ENCODE data around the gene ARSD. TPM values are rescaled to one million over a fixed set of nuclear protein-coding genes. Genes with fewer than 3 reads are reported as not detected.

Gene ARSD
- total RNA-seq, 2 donors from 2014 or later, result 13.2 to 25.3 TPM

DNA sequence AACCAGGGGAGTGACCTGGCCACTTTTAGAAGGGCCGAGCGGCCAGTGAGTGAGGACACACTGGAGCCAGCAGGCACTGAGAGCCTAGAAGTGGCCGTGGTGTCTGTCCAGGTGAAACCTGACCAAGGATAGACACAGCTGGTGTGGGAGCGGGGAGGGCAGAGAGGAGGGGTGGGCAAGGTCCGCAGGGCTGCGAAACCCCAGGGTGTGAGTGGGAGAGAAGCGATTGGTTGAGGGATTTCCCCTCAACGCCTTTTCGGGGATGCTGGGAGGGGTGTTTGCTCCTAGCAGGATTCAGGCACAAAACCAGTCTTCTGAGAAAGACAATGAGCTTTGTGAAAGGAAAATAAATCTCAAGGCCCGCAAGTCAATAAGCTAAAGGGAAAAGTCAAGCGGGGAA lies 33.2 kb upstream of the ARSD start:
- DNase-seq (ENCODE audit: low spot score) (no peak), ATAC-seq (ENCODE audit: insufficient number of reproducible peaks, low FRiP score, low read depth) (no peak)
- no peaks in the 10 kb centered on the region for H3K36me3 ChIP-seq
- no peak overlapping the region for H3K27ac ChIP-seq
- TF ChIP-seq, protein P1, sequence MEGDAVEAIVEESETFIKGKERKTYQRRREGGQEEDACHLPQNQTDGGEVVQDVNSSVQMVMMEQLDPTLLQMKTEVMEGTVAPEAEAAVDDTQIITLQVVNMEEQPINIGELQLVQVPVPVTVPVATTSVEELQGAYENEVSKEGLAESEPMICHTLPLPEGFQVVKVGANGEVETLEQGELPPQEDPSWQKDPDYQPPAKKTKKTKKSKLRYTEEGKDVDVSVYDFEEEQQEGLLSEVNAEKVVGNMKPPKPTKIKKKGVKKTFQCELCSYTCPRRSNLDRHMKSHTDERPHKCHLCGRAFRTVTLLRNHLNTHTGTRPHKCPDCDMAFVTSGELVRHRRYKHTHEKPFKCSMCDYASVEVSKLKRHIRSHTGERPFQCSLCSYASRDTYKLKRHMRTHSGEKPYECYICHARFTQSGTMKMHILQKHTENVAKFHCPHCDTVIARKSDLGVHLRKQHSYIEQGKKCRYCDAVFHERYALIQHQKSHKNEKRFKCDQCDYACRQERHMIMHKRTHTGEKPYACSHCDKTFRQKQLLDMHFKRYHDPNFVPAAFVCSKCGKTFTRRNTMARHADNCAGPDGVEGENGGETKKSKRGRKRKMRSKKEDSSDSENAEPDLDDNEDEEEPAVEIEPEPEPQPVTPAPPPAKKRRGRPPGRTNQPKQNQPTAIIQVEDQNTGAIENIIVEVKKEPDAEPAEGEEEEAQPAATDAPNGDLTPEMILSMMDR (IDR thresholded peaks at IDR 0.05), result no peak
- H3K4me1 ChIP-seq (ENCODE audit: control insufficient read depth in 1 of 2, low read depth in 2 of 2), result no peaks in the 10 kb centered on the region
- H3K27me3 ChIP-seq (replicated peaks; ENCODE audit: insufficient read depth), result no peaks in the 10 kb centered on the region
- H3K4me3 ChIP-seq, result no peak overlapping the region
- no peaks in the 10 kb centered on the region for H3K9me3 ChIP-seq

GRCh38 chrX:2960861-2961515 lies 31.8 kb upstream of the ARSD start:
- Histone ChIP-seq H3K4me3 (no peak overlapping the region), H3K27me3 (replicated peaks; ENCODE audit: insufficient read depth) (no peaks in the 10 kb centered on the region), H3K9me3 (no peaks in the 10 kb centered on the region), H3K27ac (no peak overlapping the region), H3K4me1 (ENCODE audit: control insufficient read depth in 1 of 2, low read depth in 2 of 2) (no peaks in the 10 kb centered on the region), H3K36me3 (no peaks in the 10 kb centered on the region)
- no peak for DNase-seq (ENCODE audit: low spot score)
- TF ChIP-seq, protein P1 (IDR thresholded peaks at IDR 0.05), result no peak
- ATAC-seq (ENCODE audit: insufficient number of reproducible peaks, low FRiP score, low read depth), result no peak

GRCh38 chrX:2958199-2958598 lies 29.1 kb upstream of the ARSD start:
- Histone ChIP-seq H3K4me3 (no peak overlapping the region), H3K27ac (no peak overlapping the region), H3K9me3 (no peaks in the 10 kb centered on the region), H3K4me1 (ENCODE audit: control insufficient read depth in 1 of 2, low read depth in 2 of 2) (no peaks in the 10 kb centered on the region), H3K27me3 (replicated peaks; ENCODE audit: insufficient read depth) (no peaks in the 10 kb centered on the region), H3K36me3 (no peaks in the 10 kb centered on the region)
- no peak for ATAC-seq (ENCODE audit: insufficient number of reproducible peaks, low FRiP score, low read depth)
- DNase-seq (ENCODE audit: low spot score), result no peak
- TF ChIP-seq, protein P1 (IDR thresholded peaks at IDR 0.05), result no peak

GRCh38 chrX:2955838-2956237 lies 26.7 kb upstream of the ARSD start:
- Histone ChIP-seq H3K27me3 (replicated peaks; ENCODE audit: insufficient read depth) (no peaks in the 10 kb centered on the region), H3K4me1 (ENCODE audit: control insufficient read depth in 1 of 2, low read depth in 2 of 2) (no peaks in the 10 kb centered on the region), H3K27ac (no peak overlapping the region), H3K36me3 (no peaks in the 10 kb centered on the region), H3K9me3 (no peaks in the 10 kb centered on the region), H3K4me3 (no peak overlapping the region)
- TF ChIP-seq, protein P1 (IDR thresholded peaks at IDR 0.05), result no peak
- DNase-seq (ENCODE audit: low spot score) (no peak), ATAC-seq (ENCODE audit: insufficient number of reproducible peaks, low FRiP score, low read depth) (no peak)

GRCh38 chrX:2955281-2955680 lies 26.1 kb upstream of the ARSD start:
- no peak for ATAC-seq (ENCODE audit: insufficient number of reproducible peaks, low FRiP score, low read depth)
- Histone ChIP-seq H3K27me3 (replicated peaks; ENCODE audit: insufficient read depth) (no peaks in the 10 kb centered on the region), H3K36me3 (no peaks in the 10 kb centered on the region), H3K4me3 (no peak overlapping the region), H3K27ac (no peak overlapping the region), H3K4me1 (ENCODE audit: control insufficient read depth in 1 of 2, low read depth in 2 of 2) (no peaks in the 10 kb centered on the region), H3K9me3 (no peaks in the 10 kb centered on the region)
- no peak for DNase-seq (ENCODE audit: low spot score)
- TF ChIP-seq, protein P1 (IDR thresholded peaks at IDR 0.05), result no peak
